HUES6 (cell line): ENCODE measurements around the gene DCTN4.
A peak's percentile ranks its signal among the peaks of the same experiment; 100 is the strongest.
"Not testable (repeated sequence)": the region's sequence is repeated elsewhere in the genome, so short reads cannot be mapped to it uniquely, and the experiment has no call there.

Experiments
- H3K27ac ChIP-seq: 2 replicates; pipeline ENCODE4 v1.7.0; 2013; ENCODE audit warnings: low read depth, mild to moderate bottlenecking, low read length, inconsistent platforms
- H3K27me3 ChIP-seq: 2 replicates; pipeline ENCODE4 v1.6.1; 2013; ENCODE audit warnings: low read length; ENCODE audit not compliant: control insufficient read depth, insufficient read depth
- H3K36me3 ChIP-seq: 2 replicates; pipeline ENCODE4 v1.6.1; 2013; ENCODE audit warnings: low read length; ENCODE audit not compliant: control insufficient read depth, insufficient read depth
- H3K4me1 ChIP-seq: 2 replicates; pipeline ENCODE4 v1.6.1; 2013; ENCODE audit warnings: low read length; ENCODE audit not compliant: control insufficient read depth, insufficient read depth
- H3K4me3 ChIP-seq: 2 replicates; pipeline ENCODE4 v1.5.1; 2013; ENCODE audit warnings: low read depth, low read length
- H3K9ac ChIP-seq: one replicate; pipeline ENCODE4 v1.6.1; 2013; ENCODE audit warnings: mild to moderate bottlenecking, low read length
- H3K9me3 ChIP-seq: 2 replicates; pipeline ENCODE4 v1.6.1; 2013; ENCODE audit warnings: low read depth, low read length; ENCODE audit not compliant: control insufficient read depth, insufficient read depth

The DCTN4 gene

GRCh38 chr5:150758531-150759333, at the start of gene DCTN4:
Gene DCTN4, minus strand, starts transcription at chr5:150759017. Its CDS starts 24 bp downstream, at chr5:150758993.
- peak within 1 kb of the TSS; percentile 93 for H3K9ac ChIP-seq
- H3K4me3 ChIP-seq: peak within 1 kb of the TSS; percentile 88
- no peaks in the 10 kb centered on the region for H3K27me3 ChIP-seq
- H3K36me3 ChIP-seq: peaks cover 26% of the 10 kb centered on the region
- H3K9me3 ChIP-seq: peaks cover 9% of the 10 kb centered on the region
- no peaks in the 10 kb centered on the region for H3K4me1 ChIP-seq
- peak within 1 kb of the TSS; percentile 82 for H3K27ac ChIP-seq

- no peaks in the 10 kb centered on the region for H3K36me3 ChIP-seq
- no peaks in the 10 kb centered on the region; the same call in 1 of the 2 replicates for H3K4me1 ChIP-seq
- 0 out of 2 replicates have a peak, but pooled peaks cover 4% of the 10 kb centered on the region for H3K9me3 ChIP-seq
- H3K27ac ChIP-seq: no peak overlapping the region
- H3K9ac ChIP-seq: no peak overlapping the region
- H3K4me3 ChIP-seq: no peak overlapping the region
- H3K27me3 ChIP-seq: peaks cover 24% of the 10 kb centered on the region
Measured at GRCh38 chr5:150804388-150804787, 45.6 kb upstream of the DCTN4 start.

GRCh38 chr5:150801117-150801927, 42.5 kb upstream of the DCTN4 start:
- H3K9ac ChIP-seq: peak overlapping the region; percentile 49

GRCh38 chr5:150797384-150797783, 38.6 kb upstream of the DCTN4 start:
- no peaks in the 10 kb centered on the region for H3K27me3 ChIP-seq
- H3K9ac ChIP-seq: no peak overlapping the region
- H3K27ac ChIP-seq: no peak overlapping the region
- no peaks in the 10 kb centered on the region for H3K4me1 ChIP-seq
- H3K4me3 ChIP-seq: no peak overlapping the region
- no peaks in the 10 kb centered on the region for H3K36me3 ChIP-seq
- no peaks in the 10 kb centered on the region for H3K9me3 ChIP-seq

More at GRCh38 chr5:150801117-150801927, 42.5 kb upstream of the DCTN4 start:
- H3K9me3 ChIP-seq: 0 out of 2 replicates have a peak, but pooled peaks cover 4% of the 10 kb centered on the region
- H3K4me1 ChIP-seq: no peaks in the 10 kb centered on the region
- H3K27me3 ChIP-seq: peaks cover 5% of the 10 kb centered on the region; the same call in 1 of the 2 replicates
- H3K36me3 ChIP-seq: no peaks in the 10 kb centered on the region
- H3K4me3 ChIP-seq: peak overlapping the region; percentile 68
- no peak overlapping the region for H3K27ac ChIP-seq

GRCh38 chr5:150794927-150795326, 36.1 kb upstream of the DCTN4 start:
- Histone ChIP-seq H3K36me3 (no peaks in the 10 kb centered on the region), H3K27me3 (no peaks in the 10 kb centered on the region), H3K27ac (no peak overlapping the region), H3K4me1 (peaks cover 8% of the 10 kb centered on the region), H3K9ac (no peak overlapping the region), H3K9me3 (no peaks in the 10 kb centered on the region), H3K4me3 (no peak overlapping the region)

- H3K9me3 ChIP-seq, H3K4me3 ChIP-seq, H3K27ac ChIP-seq, H3K36me3 ChIP-seq, H3K9ac ChIP-seq, H3K27me3 ChIP-seq: not testable (repeated sequence)
- H3K4me1 ChIP-seq: peaks cover 16% of the 10 kb centered on the region
Measured at GRCh38 chr5:150793423-150793888, 34.6 kb upstream of the DCTN4 start.

- Histone ChIP-seq H3K9me3 (no peaks in the 10 kb centered on the region), H3K9ac (no peak overlapping the region), H3K27me3 (no peaks in the 10 kb centered on the region), H3K36me3 (no peaks in the 10 kb centered on the region), H3K4me3 (no peak overlapping the region), H3K27ac (no peak overlapping the region), H3K4me1 (peaks cover 16% of the 10 kb centered on the region)
Measured at GRCh38 chr5:150791536-150791935, 32.7 kb upstream of the DCTN4 start.

GRCh38 chr5:150789943-150790611, 31.3 kb upstream of the DCTN4 start:
- no peak overlapping the region for H3K9ac ChIP-seq
- H3K27ac ChIP-seq: peak overlapping the region; percentile 17; the same call in 1 of the 2 replicates
- H3K4me1 ChIP-seq: peaks cover 16% of the 10 kb centered on the region
- no peak overlapping the region for H3K4me3 ChIP-seq
- H3K27me3 ChIP-seq: no peaks in the 10 kb centered on the region
- no peaks in the 10 kb centered on the region for H3K9me3 ChIP-seq
- no peaks in the 10 kb centered on the region for H3K36me3 ChIP-seq

- Histone ChIP-seq H3K36me3 (no peaks in the 10 kb centered on the region), H3K27ac (no peak overlapping the region), H3K27me3 (no peaks in the 10 kb centered on the region), H3K4me1 (peaks cover 16% of the 10 kb centered on the region), H3K4me3 (no peak overlapping the region), H3K9ac (no peak overlapping the region), H3K9me3 (no peaks in the 10 kb centered on the region)
Measured at GRCh38 chr5:150789450-150789849, 30.6 kb upstream of the DCTN4 start.

GRCh38 chr5:150788977-150789376, 30.2 kb upstream of the DCTN4 start:
- H3K4me1 ChIP-seq: peaks cover 19% of the 10 kb centered on the region
- H3K27ac ChIP-seq: no peak overlapping the region

More at GRCh38 chr5:150788977-150789376, 30.2 kb upstream of the DCTN4 start:
- no peak overlapping the region for H3K4me3 ChIP-seq
- no peak overlapping the region for H3K9ac ChIP-seq
- no peaks in the 10 kb centered on the region for H3K36me3 ChIP-seq
- no peaks in the 10 kb centered on the region for H3K27me3 ChIP-seq
- no peaks in the 10 kb centered on the region for H3K9me3 ChIP-seq
